Colonic mucosa (tissue), 4 donors: Measurements from ENCODE around the gene WNT2. TPM values are rescaled to one million over a fixed set of nuclear protein-coding genes. Genes with fewer than 3 reads are reported as not detected.

Experiments
- DNase-seq: peaks from one replicate; pipeline ENCODE4 v3.0.0-alpha.2; 2020
- H3K27ac ChIP-seq: fragments of 200-600 bp; one replicate; pipeline ENCODE4 v1.8.0; 2021
- H3K27me3 ChIP-seq: fragments of 200-600 bp; one replicate; pipeline ENCODE4 v1.8.0; 2021
- H3K36me3 ChIP-seq: fragments of 200-600 bp; one replicate; pipeline ENCODE4 v1.8.0; 2021
- H3K4me1 ChIP-seq: fragments of 200-600 bp; one replicate; pipeline ENCODE4 v1.8.0; 2021; ENCODE audit warnings: mild to moderate bottlenecking
- H3K4me3 ChIP-seq: fragments of 200-600 bp; one replicate; pipeline ENCODE4 v1.8.0; 2021
- H3K9ac ChIP-seq, 2 donors: one replicate each; pipeline ENCODE4 v1.7.0; 2013; ENCODE audit warnings: control low read depth in 2 of 2, low read depth in 2 of 2, low read length in 2 of 2
- H3K9me3 ChIP-seq: fragments of 200-600 bp; one replicate; pipeline ENCODE4 v1.8.0; 2021
- CTCF ChIP-seq: fragments of 200-600 bp; IDR thresholded peaks from one replicate; pipeline ENCODE4 v1.8.0; 2022; ENCODE audit warnings: antibody characterized with exemption, mild to moderate bottlenecking
- intact Hi-C: fragments of 100-400 bp; cut with DNase I; formaldehyde crosslinking; loops from one replicate; pipeline ENCODE4 v1.14.1; 2022
- total RNA-seq, 2 donors: library from RNA; stranded (reverse); fragmentation: NEBNext Ultra II Directional in 1 of 2; extraction: Animal tissue kit (Norgen Biotek cat#: 25700) in 1 of 2; gene quantifications; one replicate each; pipeline ENCODE4 v1.2.1, GENCODE V29; 2021
- donor health status: healthy.
- donor health status: DM: no; HTN: no; CAD: no.
- donor health status: DM: no; HTN: no; CAD: no.

WNT2 gene
- total RNA-seq, 2 donors from 2014 or later, result 0.11 TPM; not detected in 1

GRCh38 chr7:117349570-117349969 lies 26.7 kb upstream of the WNT2 start:
- no peak for TF ChIP-seq CTCF
- Histone ChIP-seq H3K9ac (no peak overlapping the region), H3K36me3 (no peaks in the 10 kb centered on the region), H3K9me3 (no peaks in the 10 kb centered on the region), H3K27ac (no peak overlapping the region), H3K4me1 (no peaks in the 10 kb centered on the region), H3K4me3 (no peak overlapping the region), H3K27me3 (no peaks in the 10 kb centered on the region)
- DNase-seq, result no peak
- intact Hi-C loops, result no loop called here

- Histone ChIP-seq H3K27me3 (no peaks in the 10 kb centered on the region), H3K9me3 (no peaks in the 10 kb centered on the region), H3K4me1 (no peaks in the 10 kb centered on the region), H3K36me3 (no peaks in the 10 kb centered on the region), H3K27ac (no peak overlapping the region), H3K4me3 (no peak overlapping the region), H3K9ac (no peak overlapping the region)
- no peak for DNase-seq
- intact Hi-C loops, result no loop called here
- no peak for TF ChIP-seq CTCF
Observed at GRCh38 chr7:117347962-117348672, 25.3 kb upstream of the WNT2 start.

- Histone ChIP-seq H3K36me3 (no peaks in the 10 kb centered on the region), H3K27ac (no peak overlapping the region), H3K9me3 (no peaks in the 10 kb centered on the region), H3K27me3 (no peaks in the 10 kb centered on the region), H3K9ac (no peak overlapping the region), H3K4me3 (no peak overlapping the region), H3K4me1 (no peaks in the 10 kb centered on the region)
- no peak for DNase-seq
- TF ChIP-seq CTCF, result no peak
- intact Hi-C loops, result no loop called here
Observed at GRCh38 chr7:117347480-117347879, 24.6 kb upstream of the WNT2 start.

GRCh38 chr7:117346161-117346560 lies 23.3 kb upstream of the WNT2 start:
- no peaks in the 10 kb centered on the region for H3K9me3 ChIP-seq
- H3K4me1 ChIP-seq, result no peaks in the 10 kb centered on the region
- no peaks in the 10 kb centered on the region for H3K36me3 ChIP-seq
- no peak overlapping the region for H3K9ac ChIP-seq
- no peak overlapping the region for H3K4me3 ChIP-seq
- no peaks in the 10 kb centered on the region for H3K27me3 ChIP-seq
- DNase-seq, result no peak
- intact Hi-C loops, result no loop called here
- no peak for TF ChIP-seq CTCF
- H3K27ac ChIP-seq, result no peak overlapping the region

- no peaks in the 10 kb centered on the region for H3K27me3 ChIP-seq
- no peaks in the 10 kb centered on the region for H3K9me3 ChIP-seq
- H3K27ac ChIP-seq, result no peak overlapping the region
- no peaks in the 10 kb centered on the region for H3K36me3 ChIP-seq
- DNase-seq, result no peak
- intact Hi-C loops, result no loop called here
- TF ChIP-seq CTCF, result no peak
- H3K4me3 ChIP-seq, result no peak overlapping the region
- no peaks in the 10 kb centered on the region for H3K4me1 ChIP-seq
- no peak overlapping the region for H3K9ac ChIP-seq
Observed at GRCh38 chr7:117338020-117338419, 15.2 kb upstream of the WNT2 start.
